Islet precursor cell (in vitro differentiated cells): Measurements from ENCODE around the gene RIT2.

Experiments used
- DNase-seq: peaks from one replicate; pipeline ENCODE4 v3.0.0-alpha.2; 2018

The RIT2 gene

DNA sequence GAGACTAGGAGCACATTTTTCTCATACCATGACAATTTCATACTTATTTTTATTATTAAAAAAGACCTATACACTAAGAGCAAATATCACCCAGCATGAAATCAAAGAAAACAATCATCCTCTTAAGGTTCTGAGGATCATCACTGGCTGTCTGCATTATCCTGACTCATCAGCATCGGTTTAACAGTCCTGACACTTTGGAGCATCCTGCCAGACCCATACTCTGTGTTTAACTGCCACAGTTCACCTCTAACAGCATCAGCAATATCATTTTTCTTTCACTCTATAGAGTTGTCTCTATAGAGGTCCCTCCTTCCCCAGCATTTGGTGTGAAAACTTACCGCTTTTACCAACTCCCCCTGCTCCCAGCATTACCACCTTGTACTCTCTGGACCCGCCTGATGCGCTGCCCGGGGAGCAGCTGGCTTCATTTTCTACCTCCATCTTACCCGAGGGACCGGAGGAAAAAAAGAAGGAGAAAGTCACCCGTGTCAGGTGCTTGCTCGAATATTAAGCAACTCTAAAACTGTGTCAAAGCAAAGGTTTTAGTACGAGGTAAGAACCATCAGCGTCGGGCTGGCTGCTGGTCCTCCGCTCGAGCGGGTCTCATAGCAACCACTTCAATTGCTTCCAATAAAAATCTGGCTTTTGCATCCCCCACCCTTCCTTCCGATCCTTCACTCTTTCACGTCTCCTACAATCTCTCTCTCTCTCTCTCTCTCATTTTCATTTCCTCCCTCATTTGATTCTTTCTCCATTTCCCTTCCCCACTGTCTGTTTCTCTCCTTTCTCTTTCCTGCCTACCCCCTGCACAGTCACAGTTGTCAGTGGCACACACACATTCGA, at the start of gene RIT2:
RIT2 (minus strand) TSS at position 610 of the 846 bp plus-strand sequence.
- DNase-seq, result no peak

DNA sequence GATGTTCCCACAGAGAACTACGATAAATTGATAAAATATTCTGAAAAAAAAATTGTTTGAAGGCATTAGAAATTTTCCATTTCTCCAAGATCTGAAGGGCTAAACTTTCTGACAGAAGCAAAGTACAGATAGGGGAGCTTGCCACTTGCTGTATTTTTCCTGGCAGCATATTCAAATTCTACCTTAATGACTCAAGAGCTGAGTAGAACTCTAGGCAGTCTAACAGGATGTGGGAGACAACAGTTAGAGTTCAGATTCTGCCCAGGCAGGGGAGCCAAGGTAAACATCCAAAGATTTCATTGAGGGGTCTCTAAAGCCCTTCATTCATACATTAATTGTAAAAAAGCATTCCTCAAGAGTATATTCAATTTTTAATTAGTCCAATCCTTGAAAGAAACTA, 46.0 kb upstream of the RIT2 start:
- no peak for DNase-seq

DNA sequence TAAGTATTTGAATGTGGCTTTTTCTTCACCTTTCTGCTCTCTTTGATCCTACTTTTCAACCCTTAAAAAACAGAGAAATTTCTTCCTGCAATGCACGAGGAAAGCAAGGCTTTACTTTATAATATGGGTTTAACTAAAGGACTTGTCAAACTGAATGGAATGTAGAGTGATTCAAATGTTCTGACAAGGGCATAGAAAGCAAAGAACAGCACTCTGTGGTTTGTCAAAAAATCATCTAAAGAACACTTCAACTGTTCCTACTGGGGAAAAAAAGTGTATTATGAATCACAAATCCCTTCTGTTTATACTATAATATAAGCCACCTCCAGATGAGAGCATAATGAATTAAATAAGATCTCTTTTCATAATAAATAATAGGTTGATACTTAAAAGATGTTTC, 45.0 kb upstream of the RIT2 start:
- no peak for DNase-seq

DNA sequence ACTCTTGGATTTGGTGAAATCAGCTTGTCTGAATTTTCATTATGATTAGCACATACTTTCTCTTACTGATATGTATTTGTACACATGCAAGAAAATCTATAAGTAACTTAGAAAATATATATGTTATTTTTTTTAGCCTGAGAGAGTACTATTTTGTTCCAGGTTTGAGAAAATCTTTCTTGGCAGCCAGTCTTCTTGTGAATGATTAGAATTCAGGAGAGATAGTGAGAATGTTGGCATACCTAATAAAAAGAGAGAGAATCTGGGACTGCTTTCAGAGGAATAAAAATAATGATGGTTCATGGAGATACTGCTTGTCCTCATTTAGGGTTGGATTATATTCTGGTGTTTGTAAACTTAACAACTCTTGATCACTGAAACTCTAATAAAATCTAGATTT, 44.4 kb upstream of the RIT2 start:
- DNase-seq, result no peak

DNA sequence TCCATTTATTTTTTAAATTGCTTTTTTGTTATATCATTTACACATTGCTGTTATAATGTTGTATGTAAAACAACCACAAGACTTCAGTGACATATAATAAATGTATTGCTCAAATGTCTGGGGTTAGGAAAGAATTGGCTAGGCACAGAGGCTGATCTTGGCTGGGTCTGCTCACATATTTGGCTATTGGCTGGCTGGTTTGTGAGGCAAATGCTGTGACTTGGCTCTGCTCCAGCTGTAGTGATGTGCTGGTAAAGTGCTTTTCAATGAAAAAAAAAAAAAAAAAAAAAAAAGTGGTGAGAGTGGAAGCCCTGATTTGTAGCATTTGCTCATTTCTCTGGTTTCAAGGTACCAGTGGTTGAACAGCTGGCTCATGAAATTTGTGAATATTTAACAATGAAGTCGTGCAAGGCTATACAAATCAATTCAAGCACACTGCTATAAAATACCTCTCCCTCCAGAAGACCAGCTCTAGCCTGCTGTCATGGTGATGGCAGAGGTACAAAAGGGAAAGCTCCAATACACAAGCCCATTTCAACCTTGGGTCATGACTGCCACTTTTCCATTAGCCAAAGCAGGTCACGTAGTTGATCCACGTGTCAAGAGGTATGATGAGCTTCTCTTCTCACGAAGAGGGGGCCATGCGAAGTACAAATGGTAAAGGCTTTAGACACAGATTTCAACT, 43.7 kb upstream of the RIT2 start:
- DNase-seq, result no peak

DNA sequence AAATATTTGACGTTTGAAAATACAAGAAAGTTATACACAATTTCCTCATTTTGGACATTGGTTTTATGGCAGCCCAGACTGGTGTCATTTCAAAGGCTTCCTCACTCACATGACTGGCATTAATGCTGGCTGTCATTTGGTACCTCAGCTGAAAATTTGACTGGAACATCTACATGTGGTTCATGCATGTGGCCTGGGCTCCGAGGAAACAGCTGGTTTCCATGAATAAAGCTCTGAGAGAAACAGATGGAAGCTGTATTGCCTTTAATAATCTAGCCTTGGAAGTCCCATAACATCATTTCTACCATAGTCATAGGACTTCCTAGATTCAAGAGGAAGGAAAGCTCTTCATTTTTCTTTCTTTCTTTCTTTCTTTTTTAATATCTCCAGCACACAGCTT, 42.9 kb upstream of the RIT2 start:
- no peak for DNase-seq

DNA sequence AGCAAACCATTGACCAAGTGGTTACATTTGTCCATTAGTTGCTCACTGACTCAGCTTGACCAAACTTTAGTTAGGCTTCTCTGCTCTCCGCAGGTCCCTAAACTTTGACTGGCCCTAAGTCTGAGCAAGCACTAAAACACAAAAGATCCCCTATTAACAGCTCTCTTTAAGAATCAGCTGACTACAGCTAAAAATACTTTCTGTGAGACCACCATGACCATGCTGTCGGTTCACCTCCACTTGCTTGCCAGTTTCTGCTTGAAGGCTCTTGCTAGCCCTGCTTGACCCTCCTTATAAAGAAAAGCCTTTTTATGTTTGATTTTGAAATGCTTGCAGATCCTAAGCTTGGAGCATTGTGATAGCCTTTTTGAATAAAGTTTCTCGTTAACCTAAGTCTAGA, 40.4 kb upstream of the RIT2 start:
- DNase-seq, result no peak

DNA sequence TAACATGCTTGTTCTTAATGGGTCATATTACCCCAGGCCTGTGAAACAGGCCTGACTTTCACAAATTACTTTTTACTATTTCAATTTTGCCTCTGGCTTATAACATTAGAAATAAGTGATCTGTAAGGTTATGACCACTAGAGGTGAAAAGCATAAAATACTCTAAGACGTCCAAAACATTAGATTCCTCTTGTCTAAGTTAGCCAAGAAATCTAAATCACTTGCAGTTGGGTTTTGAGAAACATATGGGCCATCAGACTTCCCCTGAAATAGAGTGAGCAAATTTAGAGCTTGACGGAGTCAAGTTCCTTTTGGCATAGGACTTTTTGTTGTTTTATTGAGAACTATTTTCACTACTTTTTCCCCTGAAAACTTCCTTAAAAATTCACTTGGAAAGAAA, 32.7 kb upstream of the RIT2 start:
- DNase-seq, result no peak

DNA sequence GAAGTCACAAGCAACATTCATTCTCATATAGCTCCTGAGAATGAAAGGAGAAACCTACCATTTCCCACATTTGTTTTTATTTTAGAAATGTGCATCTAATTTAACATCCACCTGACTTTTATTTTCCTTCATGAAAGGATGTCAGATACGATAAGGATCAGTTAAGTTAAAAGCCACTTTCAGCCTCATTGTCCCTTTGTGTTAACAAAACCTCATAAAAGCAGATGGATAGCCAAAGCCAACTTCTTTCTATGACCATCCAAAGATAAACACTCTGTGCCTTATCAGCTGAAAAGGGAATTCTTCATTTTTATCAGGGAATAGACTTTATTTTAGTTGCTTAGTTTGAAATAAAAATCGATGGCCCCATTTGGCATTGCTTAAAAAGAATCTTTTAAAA, 25.7 kb upstream of the RIT2 start:
- no peak for DNase-seq

DNA sequence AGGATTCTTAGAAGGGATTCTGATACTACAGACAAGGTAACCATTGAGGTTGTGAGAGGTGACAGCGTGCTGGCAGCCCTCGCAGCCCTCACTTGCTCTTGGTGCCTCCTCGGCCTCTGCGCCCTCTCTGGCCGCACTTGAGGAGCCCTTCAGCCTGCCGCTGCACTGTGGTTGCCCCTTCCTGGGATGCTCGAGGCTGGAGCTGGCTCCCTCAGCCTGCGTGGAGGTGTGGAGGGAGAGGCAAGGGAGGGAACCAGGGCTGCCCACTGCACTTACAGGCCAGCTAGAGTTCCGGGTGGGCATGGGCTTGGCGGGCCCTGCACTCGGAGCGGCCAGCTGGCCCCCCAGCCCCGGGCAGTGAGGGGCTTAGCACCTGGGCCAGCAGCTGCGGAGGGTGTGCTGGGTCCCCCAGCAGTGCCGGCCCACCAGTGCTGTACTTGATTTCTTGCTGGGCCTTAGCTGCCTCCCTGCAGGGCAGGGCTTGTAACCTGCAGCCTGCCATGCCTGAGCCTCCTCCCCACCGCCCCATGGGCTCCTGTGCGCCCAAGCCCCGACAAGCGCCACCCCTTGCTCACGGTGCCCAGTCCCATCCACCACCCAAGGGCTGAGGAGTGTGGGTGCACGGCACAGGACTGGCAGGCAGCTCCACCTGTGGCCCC, 23.9 kb upstream of the RIT2 start:
- DNase-seq, result no peak

DNA sequence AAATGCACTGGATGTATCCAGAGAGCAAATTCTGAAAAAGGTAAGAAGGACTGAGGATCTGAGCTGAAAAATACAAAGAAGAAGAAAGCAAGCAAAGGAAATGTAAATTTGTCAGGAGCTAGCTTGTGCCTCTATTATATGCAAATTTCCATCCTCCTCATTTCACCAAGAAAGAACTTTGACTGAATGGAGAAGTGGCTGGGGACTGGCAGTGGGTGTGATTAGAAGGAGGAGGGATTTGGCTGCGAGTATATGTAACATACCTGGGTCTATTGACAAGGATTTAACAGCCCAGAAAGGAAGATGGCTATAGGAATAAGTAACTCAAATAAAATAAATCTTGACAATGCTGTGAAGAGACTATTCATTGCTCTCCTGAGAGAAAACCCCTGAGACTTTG, 19.4 kb upstream of the RIT2 start:
- DNase-seq, result no peak

DNA sequence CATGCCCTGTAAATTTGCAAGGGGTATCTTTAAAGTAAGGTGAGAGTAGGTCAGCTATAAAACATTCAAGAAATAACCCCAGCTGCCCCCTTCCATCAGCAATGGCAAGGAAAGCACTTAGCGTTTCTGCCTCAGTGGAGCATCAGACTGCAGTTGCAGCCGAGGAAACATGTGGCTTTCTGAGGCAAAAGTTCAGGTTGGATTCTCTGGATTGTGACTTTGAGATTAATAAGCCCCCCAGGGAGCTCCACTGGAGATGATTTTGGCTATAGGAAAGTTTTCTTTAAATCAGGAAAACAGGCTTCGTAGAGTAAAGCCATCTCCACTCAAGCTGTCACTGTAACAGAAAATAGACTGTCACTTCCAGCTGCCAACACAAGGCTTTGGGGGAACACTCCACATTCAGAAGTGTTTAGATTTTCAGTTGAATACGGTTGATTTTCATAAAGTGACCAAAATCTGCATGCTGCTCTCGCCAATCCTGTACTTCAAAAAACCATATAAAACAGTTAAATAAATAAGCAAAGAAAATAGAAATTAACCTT, 15.3 kb upstream of the RIT2 start:
- no peak for DNase-seq

DNA sequence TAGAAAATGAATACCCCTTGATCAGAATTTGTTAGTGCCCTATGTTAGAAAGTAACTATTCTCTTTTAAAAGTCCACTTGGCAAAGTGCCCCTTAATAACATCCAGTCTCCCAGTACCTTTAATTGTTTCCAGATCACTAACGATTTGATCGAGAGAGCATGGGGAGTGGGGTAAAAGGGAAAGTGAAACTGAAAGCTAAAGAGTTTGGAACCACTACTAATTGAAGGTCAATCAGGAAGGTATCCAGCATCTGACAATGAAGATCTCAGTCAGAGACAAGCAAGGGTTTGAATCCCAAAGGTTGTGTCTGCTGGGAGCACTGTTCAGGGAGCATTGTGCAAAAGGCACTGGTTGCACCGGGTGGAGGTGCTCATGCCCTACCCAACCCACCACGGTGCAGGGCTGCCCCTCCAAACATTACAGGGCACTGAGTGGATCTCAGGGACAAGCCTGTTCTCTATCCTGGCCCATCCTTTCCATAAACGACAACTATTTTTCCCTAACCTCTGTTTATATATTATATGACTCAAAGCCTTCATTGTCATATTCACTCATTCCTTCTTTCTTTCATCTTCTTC, 14.6 kb upstream of the RIT2 start:
- no peak for DNase-seq

DNA sequence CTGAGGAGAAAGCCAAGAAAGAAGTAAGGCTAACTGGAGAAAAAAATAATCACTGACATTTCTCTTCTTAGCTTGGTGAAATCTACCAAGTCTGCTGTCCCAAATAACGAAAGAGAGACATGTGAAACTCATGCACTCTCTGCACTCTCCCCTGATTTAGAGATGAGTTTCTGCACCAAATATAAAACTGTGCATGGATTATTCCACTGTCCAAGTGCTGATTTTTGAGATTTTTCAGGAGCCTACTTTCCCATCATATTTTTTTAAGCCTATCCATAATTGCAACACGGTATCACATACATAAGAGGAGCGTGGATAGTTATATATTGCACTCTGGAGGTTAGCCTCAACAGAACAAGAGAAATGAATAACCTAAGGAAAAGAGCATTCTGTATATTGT, 10.0 kb upstream of the RIT2 start:
- no peak for DNase-seq

DNA sequence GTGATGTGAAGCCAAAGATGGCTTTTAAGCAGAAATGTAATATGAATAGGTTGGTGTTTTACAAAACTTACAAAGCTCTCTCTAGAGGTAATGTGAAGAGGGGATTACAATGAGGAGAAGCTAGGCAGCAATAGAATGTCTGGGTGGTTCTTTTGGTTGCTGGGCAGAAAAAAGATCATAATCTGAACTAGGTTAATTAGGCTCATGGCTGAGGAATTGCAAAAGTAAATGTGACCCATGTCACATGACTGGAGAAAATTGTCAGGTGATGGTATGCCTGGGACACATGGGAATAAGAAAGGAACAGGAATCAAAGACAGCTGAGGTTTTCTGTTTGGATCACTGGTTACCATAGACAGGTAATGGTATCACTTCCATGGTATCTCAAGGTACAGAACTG, 7.5 kb upstream of the RIT2 start:
- no peak for DNase-seq

DNA sequence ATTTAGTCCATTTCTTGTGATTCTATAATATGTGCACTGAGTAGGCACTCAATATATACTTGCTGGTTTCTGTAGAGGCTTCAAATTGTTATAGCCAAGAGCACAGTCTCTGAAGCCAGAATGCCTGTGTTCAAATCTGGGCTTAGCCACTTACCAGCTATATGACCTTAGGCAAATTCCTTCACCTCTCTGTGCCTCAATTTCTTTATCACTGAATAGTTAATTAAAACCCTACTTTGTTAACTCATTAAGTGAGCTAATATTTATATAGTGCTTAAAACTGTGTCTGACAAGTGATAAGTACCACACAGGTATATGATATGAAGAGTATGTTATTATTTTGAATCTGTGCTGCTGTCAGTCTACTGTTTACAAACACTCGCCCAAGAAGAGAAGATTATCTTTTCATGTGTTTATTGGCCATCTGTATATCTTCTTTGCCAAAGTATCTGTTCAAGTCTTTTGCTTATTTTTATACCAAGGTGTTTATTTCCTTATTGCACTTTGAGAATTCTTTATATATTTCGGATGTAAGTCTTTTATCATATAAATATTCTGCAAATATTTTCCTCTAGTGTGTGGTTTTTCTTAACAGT, 1.3 kb upstream of the RIT2 start:
- no peak for DNase-seq

DNA sequence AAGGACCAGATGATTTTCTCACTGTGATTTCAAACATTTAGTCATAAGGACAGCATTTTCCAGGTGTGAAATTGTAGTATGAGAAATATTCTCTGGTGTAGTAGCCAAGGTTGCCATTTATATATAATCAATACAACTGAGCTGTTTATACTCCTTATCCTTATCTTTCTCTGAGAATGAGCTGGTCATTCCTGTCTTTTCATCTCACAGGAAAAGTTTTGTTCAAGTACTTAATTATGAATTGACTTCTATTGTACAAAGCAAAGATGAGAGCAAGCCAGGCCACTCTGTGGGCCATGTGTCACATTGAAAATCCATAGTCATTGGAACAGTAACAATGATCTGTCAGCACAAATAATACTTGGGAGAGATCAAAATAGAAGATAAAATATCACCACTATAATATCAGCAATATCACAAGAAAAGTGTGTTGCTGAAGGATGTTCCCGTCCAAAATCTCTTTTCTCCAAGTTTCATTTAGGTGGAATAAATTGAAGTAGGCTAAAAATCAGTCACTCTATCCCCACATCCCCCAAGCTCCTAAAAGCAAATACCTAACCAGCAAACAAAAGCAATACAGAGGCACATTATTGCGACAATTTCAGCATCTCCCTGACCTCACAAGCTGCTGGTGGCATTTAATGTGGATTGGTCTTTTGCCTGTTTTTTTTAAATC, 2.1 kb downstream of the RIT2 start:
- DNase-seq, result no peak

DNA sequence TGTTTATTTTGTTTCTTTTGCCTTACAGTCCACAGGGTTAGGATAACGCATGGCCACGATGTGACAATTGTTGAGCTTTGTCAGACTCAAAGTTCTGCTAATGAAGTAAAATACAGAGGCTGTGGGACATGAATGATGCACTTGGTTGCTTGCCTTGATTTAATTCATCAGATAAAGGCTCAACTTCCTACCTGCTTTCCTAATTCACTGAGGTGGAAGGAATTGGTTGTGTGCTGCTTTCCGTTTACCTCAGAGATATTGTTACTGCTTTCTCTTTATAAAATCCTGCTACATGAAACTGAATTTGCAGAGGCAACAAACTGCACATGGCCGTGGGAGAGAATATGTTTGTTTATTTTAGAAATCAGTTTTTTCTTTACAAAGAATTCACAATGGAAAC, 6.6 kb downstream of the RIT2 start:
- no peak for DNase-seq

DNA sequence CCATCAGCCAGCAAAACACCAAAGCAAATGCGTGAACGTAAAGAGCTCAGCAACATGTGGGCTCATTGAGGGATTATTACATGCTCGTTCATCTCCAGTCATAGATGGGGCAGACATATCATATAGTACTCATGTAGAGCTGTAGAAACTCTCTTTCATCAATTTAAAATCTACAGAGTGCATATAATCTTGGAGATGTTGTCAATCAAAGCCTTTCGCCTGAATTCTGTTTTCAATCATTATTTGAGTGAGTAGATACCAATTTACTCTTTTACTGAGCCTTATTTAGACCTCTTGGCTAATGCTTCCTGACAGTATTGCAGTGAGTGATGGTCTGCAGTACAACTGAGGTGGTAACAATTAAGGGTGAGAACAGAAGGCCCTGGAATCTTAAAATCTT, 7.0 kb downstream of the RIT2 start:
- DNase-seq, result no peak

DNA sequence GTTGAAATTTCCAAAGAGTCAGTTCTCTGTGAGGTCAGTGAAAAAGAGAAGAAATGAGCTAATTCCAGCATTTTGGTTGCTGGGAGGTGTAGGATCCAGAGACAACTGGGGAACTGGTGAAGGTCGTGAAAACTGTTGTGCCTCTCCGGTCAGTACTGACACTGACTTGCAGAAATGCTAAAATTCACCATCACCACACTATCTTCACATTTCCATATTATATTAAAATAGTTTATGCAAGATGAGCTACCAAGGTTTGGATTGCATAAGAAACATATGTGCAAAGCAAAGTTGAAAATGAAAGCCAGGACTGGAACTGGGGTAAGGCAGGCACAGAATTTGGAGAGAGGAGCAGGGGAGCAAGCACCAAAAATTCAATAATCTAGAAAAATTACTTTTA, 21.8 kb downstream of the RIT2 start:
- no peak for DNase-seq

DNA sequence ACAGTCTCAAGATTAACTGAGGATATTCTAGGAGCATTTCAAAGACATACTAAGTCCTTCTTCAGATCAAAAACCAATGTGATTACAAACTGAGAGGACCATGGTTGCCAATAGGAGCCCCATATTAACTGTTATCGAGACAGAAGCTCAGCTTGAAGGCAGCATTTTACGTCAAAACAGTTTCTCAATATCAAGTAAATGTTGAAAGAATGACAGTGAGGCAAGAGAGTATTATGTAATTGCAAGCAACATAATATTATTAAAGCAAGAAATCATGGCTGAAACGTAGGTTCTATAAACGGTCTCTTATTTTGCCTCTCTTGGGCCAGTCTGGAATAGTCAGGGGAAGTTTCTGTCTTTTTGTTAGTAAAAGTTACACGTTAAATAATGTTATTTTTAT, 22.9 kb downstream of the RIT2 start:
- DNase-seq, result no peak

DNA sequence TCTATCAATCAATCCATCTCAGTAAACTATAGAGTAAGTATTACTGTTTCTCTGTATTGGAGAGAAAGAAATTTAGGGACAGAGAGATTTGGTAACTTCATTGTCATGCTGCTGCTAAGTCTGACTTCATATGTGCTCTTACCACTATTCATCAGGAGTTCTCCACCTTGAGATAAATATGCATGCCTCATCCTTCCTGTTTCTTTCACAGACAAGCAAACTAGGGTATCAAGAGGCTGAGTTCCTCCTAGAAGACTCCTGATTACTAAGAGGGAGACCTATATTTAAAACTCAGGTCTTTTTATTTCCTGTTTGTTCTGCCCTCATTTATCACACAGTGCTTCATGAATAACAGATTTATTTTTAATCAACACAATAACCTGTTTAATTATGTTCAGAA, 34.1 kb downstream of the RIT2 start:
- no peak for DNase-seq

DNA sequence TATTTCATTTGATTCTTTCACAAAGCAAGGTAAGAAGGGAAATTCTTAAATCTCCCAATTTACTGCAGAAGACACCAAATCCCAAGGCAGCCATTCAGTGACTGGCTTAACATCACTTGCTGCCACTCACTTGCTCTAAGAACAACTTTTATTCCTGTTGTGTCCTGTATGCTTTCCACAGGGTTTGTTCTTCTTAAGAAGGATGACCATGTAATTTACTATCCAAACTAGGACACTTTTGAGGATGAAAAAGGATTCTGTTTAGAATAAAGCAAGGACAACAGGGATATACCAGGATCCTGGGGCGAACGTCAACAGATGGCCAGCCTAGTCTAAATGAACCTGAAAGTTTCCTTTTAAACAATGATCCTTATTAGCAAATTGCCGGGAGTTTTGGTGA, 34.8 kb downstream of the RIT2 start:
- DNase-seq, result no peak
